Testis (tissue), 2 donors: ENCODE measurements around the gene TROAP.

Source experiments
- CTCF ChIP-seq, 3 experiments: fragments of 450-650 bp in 2 of 3; fragments of 200-600 bp in 1 of 3; sonication (generic) in 1 of 3; IDR thresholded peaks; one replicate each; pipeline ENCODE4 v1.5.1; 2016 to 2019; ENCODE audit warnings: antibody characterized with exemption in 3 of 3, mild to moderate bottlenecking in 2 of 3, moderate library complexity in 1 of 3
- POLR2A ChIP-seq: fragments of 450-650 bp; IDR thresholded peaks from one replicate; pipeline ENCODE4 v1.6.1; 2017; ENCODE audit warnings: antibody characterized with exemption, mild to moderate bottlenecking, moderate library complexity

GRCh38 chr12:49296034-49296835 is 26.8 kb upstream of the TROAP start:
- TF ChIP-seq POLR2A (no peak), CTCF (IDR thresholded peaks at IDR 0.05) (peak; percentile 44 to 73 (median 62))
